ENCODE measurements around the gene ITGB8.

The ITGB8 gene

DNA sequence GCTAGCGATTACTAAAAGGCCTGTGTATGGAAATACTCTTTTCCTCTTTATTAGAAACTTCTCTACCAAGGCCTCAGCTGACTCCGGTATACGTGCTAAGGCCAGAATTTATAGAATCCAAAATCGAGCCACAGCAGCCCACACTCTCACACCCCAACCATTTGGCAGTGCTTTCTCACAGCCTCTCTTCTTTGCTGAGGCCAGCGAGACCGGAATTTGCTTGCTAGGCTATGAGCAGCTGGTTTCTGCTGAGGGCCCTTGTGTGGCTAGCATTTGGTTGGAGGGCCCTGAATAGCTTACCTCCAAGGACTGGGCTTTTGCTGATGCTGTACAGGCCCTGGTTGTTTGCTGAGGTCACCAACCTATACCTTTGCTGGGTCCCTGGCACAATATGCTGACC is 46.1 kb downstream of the ITGB8 start:
- Histone ChIP-seq H2AK5ac (ENCODE audit: low read depth, low read length) (no peak overlapping the region), H3K27ac (replicated peaks; ENCODE audit: low read length) (no peak overlapping the region), H3K14ac (ENCODE audit: low read length) (no peak overlapping the region), H3K4me2 (ENCODE audit: insufficient read depth, low read length, poor library complexity, severe bottlenecking) (no peak overlapping the region), H4K91ac (ENCODE audit: low read depth, low read length, poor library complexity) (no peak overlapping the region), H2AFZ (ENCODE audit: low read length) (no peak overlapping the region), H2BK12ac (ENCODE audit: low read length) (no peak overlapping the region), H3K79me1 (ENCODE audit: low read depth, low read length) (no peaks in the 10 kb centered on the region), H3K4ac (ENCODE audit: low read length) (no peak overlapping the region), H3K9ac (ENCODE audit: low read depth, low read length, poor library complexity) (no peak overlapping the region), H3K4me1 (ENCODE audit: control insufficient read depth in 2 of 2, insufficient read depth in 1 of 2, low read depth in 1 of 2, low read length in 2 of 2) (no peaks in the 10 kb centered on the region), H2BK120ac (ENCODE audit: low read depth, low read length) (no peak overlapping the region), H3K36me3 (replicated peaks in 1 of 2; ENCODE audit: control insufficient read depth in 2 of 2, insufficient read depth in 2 of 2, low read length in 2 of 2) (peaks cover 3 to 94% of the 10 kb centered on the region in 2 donors), H3K27me3 (ENCODE audit: control insufficient read depth in 3 of 3, insufficient read depth in 3 of 3, low read depth in 1 of 3, low read length in 3 of 3) (no peaks in the 10 kb centered on the region), H3K4me3 (ENCODE audit: low read length in 2 of 2) (no peak overlapping the region), H4K8ac (ENCODE audit: low read depth, low read length) (no peak overlapping the region), H2BK15ac (ENCODE audit: low read length) (no peak overlapping the region), H3K9me3 (replicated peaks in 1 of 2; ENCODE audit: control insufficient read depth in 2 of 2, insufficient read depth in 1 of 2, low read depth in 1 of 2, low read length in 2 of 2) (no peaks in the 10 kb centered on the region), H2BK5ac (ENCODE audit: low read length) (no peak overlapping the region), H3K23ac (ENCODE audit: low read depth, low read length, poor library complexity) (no peak overlapping the region), H3K18ac (ENCODE audit: low read length) (no peak overlapping the region)
- no peak for DNase-seq (ENCODE audit: low spot score)
- no CpG with 5 or more reads among the region's 6 CpGs for WGBS, 2 donors (ENCODE audit: extremely low coverage in 2 of 2, insufficient read length in 2 of 2, insufficient replicate concordance in 1 of 2)

DNA sequence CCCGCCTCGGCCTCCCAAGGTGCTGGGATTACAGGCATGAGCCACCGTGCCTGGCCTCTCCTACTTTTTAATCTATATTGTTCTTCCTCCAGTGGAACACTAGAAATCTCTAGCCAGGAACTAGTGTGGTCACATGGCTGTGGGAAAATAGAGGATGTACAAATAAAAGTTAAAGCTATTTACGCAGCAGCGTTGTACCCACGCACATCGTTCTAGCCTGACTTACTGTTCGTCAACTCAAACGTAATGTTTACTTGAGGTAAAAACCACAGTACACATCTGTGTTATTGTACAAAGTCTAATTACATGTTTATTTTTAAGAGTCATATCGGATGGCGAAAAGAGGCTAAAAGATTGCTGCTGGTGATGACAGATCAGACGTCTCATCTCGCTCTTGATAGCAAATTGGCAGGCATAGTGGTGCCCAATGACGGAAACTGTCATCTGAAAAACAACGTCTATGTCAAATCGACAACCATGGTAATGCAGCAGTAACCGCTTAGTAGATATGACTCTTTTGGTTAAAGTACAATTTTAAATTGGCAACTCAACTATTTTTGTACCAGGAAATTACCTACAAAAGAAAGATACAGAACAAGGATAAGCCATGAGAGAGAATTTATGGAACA is 50.8 kb downstream of the ITGB8 start:
- H3K4ac ChIP-seq (ENCODE audit: low read length): no peak overlapping the region
- H3K27ac ChIP-seq (replicated peaks; ENCODE audit: low read length): no peak overlapping the region
- H3K14ac ChIP-seq (ENCODE audit: low read length): no peak overlapping the region
- no peaks in the 10 kb centered on the region for H3K27me3 ChIP-seq (ENCODE audit: control insufficient read depth in 3 of 3, insufficient read depth in 3 of 3, low read depth in 1 of 3, low read length in 3 of 3)
- H2BK15ac ChIP-seq (ENCODE audit: low read length): no peak overlapping the region
- DNase-seq (ENCODE audit: low spot score): no peak
- H3K4me3 ChIP-seq (ENCODE audit: low read length in 2 of 2): no peak overlapping the region
- H2AFZ ChIP-seq (ENCODE audit: low read length): no peak overlapping the region
- H4K91ac ChIP-seq (ENCODE audit: low read depth, low read length, poor library complexity): no peak overlapping the region
- no peak overlapping the region for H2BK120ac ChIP-seq (ENCODE audit: low read depth, low read length)
- H3K18ac ChIP-seq (ENCODE audit: low read length): no peak overlapping the region
- no peak overlapping the region for H2BK12ac ChIP-seq (ENCODE audit: low read length)
- H3K4me2 ChIP-seq (ENCODE audit: insufficient read depth, low read length, poor library complexity, severe bottlenecking): no peak overlapping the region
- H3K23ac ChIP-seq (ENCODE audit: low read depth, low read length, poor library complexity): no peak overlapping the region
- H3K36me3 ChIP-seq (replicated peaks in 1 of 2; ENCODE audit: control insufficient read depth in 2 of 2, insufficient read depth in 2 of 2, low read length in 2 of 2): peaks cover 3 to 96% of the 10 kb centered on the region in 2 donors
- WGBS, 2 donors (ENCODE audit: extremely low coverage in 2 of 2, insufficient read length in 2 of 2, insufficient replicate concordance in 1 of 2): no CpG with 5 or more reads among the region's 17 CpGs
- no peak overlapping the region for H2AK5ac ChIP-seq (ENCODE audit: low read depth, low read length)
- peaks cover 0 to 3% of the 10 kb centered on the region in 2 donors for H3K4me1 ChIP-seq (ENCODE audit: control insufficient read depth in 2 of 2, insufficient read depth in 1 of 2, low read depth in 1 of 2, low read length in 2 of 2)
- no peak overlapping the region for H3K9ac ChIP-seq (ENCODE audit: low read depth, low read length, poor library complexity)
- H2BK5ac ChIP-seq (ENCODE audit: low read length): no peak overlapping the region
- H3K9me3 ChIP-seq (replicated peaks in 1 of 2; ENCODE audit: control insufficient read depth in 2 of 2, insufficient read depth in 1 of 2, low read depth in 1 of 2, low read length in 2 of 2): peaks cover 0 to 4% of the 10 kb centered on the region in 2 donors
- no peaks in the 10 kb centered on the region for H3K79me1 ChIP-seq (ENCODE audit: low read depth, low read length)
- no peak overlapping the region for H4K8ac ChIP-seq (ENCODE audit: low read depth, low read length)

DNA sequence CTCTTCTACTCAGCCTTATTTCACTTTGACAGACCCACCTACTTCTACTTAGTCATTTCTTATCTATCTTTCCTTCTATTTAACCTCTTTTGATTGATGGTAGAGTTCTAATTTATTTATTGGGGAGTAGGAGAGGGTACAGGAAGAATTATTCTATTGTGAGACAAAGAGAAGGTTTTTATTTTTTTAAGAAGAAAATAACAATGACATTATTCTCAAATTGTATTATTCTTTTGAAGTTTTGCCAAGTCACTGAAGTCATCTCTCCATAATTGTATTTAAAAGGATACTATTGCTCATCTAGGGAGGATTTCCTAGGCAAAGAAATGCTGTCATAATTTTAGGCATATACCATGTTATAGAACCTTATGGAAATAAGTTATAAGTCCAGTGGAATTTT is 52.7 kb downstream of the ITGB8 start:
- H3K23ac ChIP-seq (ENCODE audit: low read depth, low read length, poor library complexity): no peak overlapping the region
- H2BK15ac ChIP-seq (ENCODE audit: low read length): no peak overlapping the region
- H3K27ac ChIP-seq (replicated peaks; ENCODE audit: low read length): no peak overlapping the region
- no peak overlapping the region for H4K8ac ChIP-seq (ENCODE audit: low read depth, low read length)
- no peak overlapping the region for H2BK120ac ChIP-seq (ENCODE audit: low read depth, low read length)
- H3K18ac ChIP-seq (ENCODE audit: low read length): no peak overlapping the region
- no peak overlapping the region for H2BK12ac ChIP-seq (ENCODE audit: low read length)
- H3K27me3 ChIP-seq (ENCODE audit: control insufficient read depth in 3 of 3, insufficient read depth in 3 of 3, low read depth in 1 of 3, low read length in 3 of 3): no peaks in the 10 kb centered on the region
- H3K36me3 ChIP-seq (replicated peaks in 1 of 2; ENCODE audit: control insufficient read depth in 2 of 2, insufficient read depth in 2 of 2, low read length in 2 of 2): peaks cover 3 to 97% of the 10 kb centered on the region in 2 donors
- no peak overlapping the region for H3K14ac ChIP-seq (ENCODE audit: low read length)
- no peak for DNase-seq (ENCODE audit: low spot score)
- no peaks in the 10 kb centered on the region for H3K79me1 ChIP-seq (ENCODE audit: low read depth, low read length)
- peaks cover 0 to 4% of the 10 kb centered on the region in 2 donors for H3K9me3 ChIP-seq (replicated peaks in 1 of 2; ENCODE audit: control insufficient read depth in 2 of 2, insufficient read depth in 1 of 2, low read depth in 1 of 2, low read length in 2 of 2)
- H3K4me2 ChIP-seq (ENCODE audit: insufficient read depth, low read length, poor library complexity, severe bottlenecking): no peak overlapping the region
- H2AK5ac ChIP-seq (ENCODE audit: low read depth, low read length): no peak overlapping the region
- H3K9ac ChIP-seq (ENCODE audit: low read depth, low read length, poor library complexity): no peak overlapping the region
- no peak overlapping the region for H3K4me3 ChIP-seq (ENCODE audit: low read length in 2 of 2)
- H3K4me1 ChIP-seq (ENCODE audit: control insufficient read depth in 2 of 2, insufficient read depth in 1 of 2, low read depth in 1 of 2, low read length in 2 of 2): peaks cover 0 to 3% of the 10 kb centered on the region in 2 donors
- H2AFZ ChIP-seq (ENCODE audit: low read length): no peak overlapping the region
- H2BK5ac ChIP-seq (ENCODE audit: low read length): no peak overlapping the region
- no peak overlapping the region for H3K4ac ChIP-seq (ENCODE audit: low read length)
- H4K91ac ChIP-seq (ENCODE audit: low read depth, low read length, poor library complexity): no peak overlapping the region

DNA sequence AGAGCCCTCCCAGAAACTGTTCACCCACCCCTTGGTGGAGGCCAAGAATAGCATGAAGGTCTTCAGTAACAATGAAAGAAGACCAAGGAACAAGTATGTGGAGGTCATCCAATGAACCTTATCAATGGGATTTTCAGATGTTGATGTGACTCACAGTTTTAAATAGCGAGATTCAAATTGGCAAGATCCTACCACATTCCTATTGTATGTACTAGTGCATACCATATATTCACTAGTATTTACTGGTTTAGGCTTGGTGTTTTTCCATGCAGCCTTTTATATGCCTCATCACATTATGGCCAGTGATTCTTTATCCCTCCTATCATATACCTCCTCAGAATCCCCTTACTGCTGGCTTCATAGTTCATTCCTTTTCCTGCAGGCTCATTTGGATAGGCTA is 54.4 kb downstream of the ITGB8 start:
- Histone ChIP-seq H3K4ac (ENCODE audit: low read length) (no peak overlapping the region), H3K79me1 (ENCODE audit: low read depth, low read length) (no peaks in the 10 kb centered on the region), H2AK5ac (ENCODE audit: low read depth, low read length) (no peak overlapping the region), H3K18ac (ENCODE audit: low read length) (no peak overlapping the region), H3K9me3 (replicated peaks in 1 of 2; ENCODE audit: control insufficient read depth in 2 of 2, insufficient read depth in 1 of 2, low read depth in 1 of 2, low read length in 2 of 2) (peaks cover 0 to 4% of the 10 kb centered on the region in 2 donors), H4K8ac (ENCODE audit: low read depth, low read length) (no peak overlapping the region), H2BK120ac (ENCODE audit: low read depth, low read length) (no peak overlapping the region), H3K4me3 (ENCODE audit: low read length in 2 of 2) (no peak overlapping the region), H3K4me1 (ENCODE audit: control insufficient read depth in 2 of 2, insufficient read depth in 1 of 2, low read depth in 1 of 2, low read length in 2 of 2) (peaks cover 0 to 3% of the 10 kb centered on the region in 2 donors), H4K91ac (ENCODE audit: low read depth, low read length, poor library complexity) (no peak overlapping the region), H3K9ac (ENCODE audit: low read depth, low read length, poor library complexity) (no peak overlapping the region), H2BK15ac (ENCODE audit: low read length) (no peak overlapping the region), H3K27ac (replicated peaks; ENCODE audit: low read length) (no peak overlapping the region), H3K27me3 (ENCODE audit: control insufficient read depth in 3 of 3, insufficient read depth in 3 of 3, low read depth in 1 of 3, low read length in 3 of 3) (no peaks in the 10 kb centered on the region), H3K36me3 (replicated peaks in 1 of 2; ENCODE audit: control insufficient read depth in 2 of 2, insufficient read depth in 2 of 2, low read length in 2 of 2) (peaks cover 3 to 83% of the 10 kb centered on the region in 2 donors), H2AFZ (ENCODE audit: low read length) (no peak overlapping the region), H2BK12ac (ENCODE audit: low read length) (no peak overlapping the region), H3K23ac (ENCODE audit: low read depth, low read length, poor library complexity) (no peak overlapping the region), H3K4me2 (ENCODE audit: insufficient read depth, low read length, poor library complexity, severe bottlenecking) (no peak overlapping the region), H2BK5ac (ENCODE audit: low read length) (no peak overlapping the region), H3K14ac (ENCODE audit: low read length) (no peak overlapping the region)
- WGBS, 2 donors (ENCODE audit: extremely low coverage in 2 of 2, insufficient read length in 2 of 2, insufficient replicate concordance in 1 of 2): no CpG with 5 or more reads among the region's 1 CpG
- no peak for DNase-seq (ENCODE audit: low spot score)

Data from neuronal stem cell (in vitro differentiated cells).